Common myeloid progenitor, CD34-positive (primary cell): ENCODE measurements around the gene ATP11A.

Experiments
- CTCF ChIA-PET: fragments of 350-600 bp; sonication (Branson Sonifier 250); formaldehyde crosslinking; loops from one replicate; lab custom pipeline; 2021; ENCODE audit warnings: antibody characterized with exemption; lab: Charles Lee
- POLR2A ChIA-PET: fragments of 350-600 bp; sonication (Branson Sonifier 250); formaldehyde crosslinking; loops from one replicate; lab custom pipeline; 2021; ENCODE audit warnings: antibody characterized with exemption; lab: Charles Lee
- DNase-seq, 3 donors: peaks; one replicate each; pipeline versions ENCODE4 v3.0.0 to v3.0.0-alpha.2; 2013
- H3K27ac ChIP-seq, 2 experiments: 1 replicate in 1 of 2; 2 replicates in 1 of 2; pipeline ENCODE4 v1.7.0; 2013; ENCODE audit warnings: inconsistent platforms in 2 of 2, low read length in 2 of 2, mild to moderate bottlenecking in 2 of 2, low read depth in 1 of 2, moderate library complexity in 1 of 2; ENCODE audit not compliant: severe bottlenecking in 2 of 2, insufficient read depth in 1 of 2, poor library complexity in 1 of 2
- H3K27me3 ChIP-seq, 5 experiments: replicated peaks in 2 of 5; 1 replicate in 3 of 5; 2 replicates in 2 of 5; pipeline versions ENCODE4 v1.6.1 to v1.7.0; 2013; ENCODE audit warnings: low read length in 4 of 5, mild to moderate bottlenecking in 2 of 5, moderate library complexity in 2 of 5, inconsistent platforms in 1 of 5; ENCODE audit not compliant: insufficient read depth in 5 of 5, control insufficient read depth in 4 of 5
- H3K36me3 ChIP-seq, 4 experiments: 1 replicate in 2 of 4; 2 replicates in 2 of 4; pipeline versions ENCODE4 v1.6.1 to v1.7.0; 2013; ENCODE audit warnings: low read length in 3 of 4, control low read depth in 1 of 4, mild to moderate bottlenecking in 1 of 4; ENCODE audit not compliant: control insufficient read depth in 4 of 4, insufficient read depth in 4 of 4
- H3K4me1 ChIP-seq, 4 experiments: 1 replicate in 3 of 4; 2 replicates in 1 of 4; pipeline versions ENCODE4 v1.6.1 to v1.7.1; 2013; ENCODE audit warnings: low read length in 3 of 4, mild to moderate bottlenecking in 3 of 4, control low read depth in 1 of 4, inconsistent platforms in 1 of 4, moderate library complexity in 1 of 4; ENCODE audit not compliant: control insufficient read depth in 4 of 4, insufficient read depth in 4 of 4; ENCODE audit errors: control extremely low read depth in 1 of 4
- H3K4me3 ChIP-seq, 7 experiments: 1 replicate in 4 of 7; 2 replicates in 3 of 7; pipeline versions ENCODE4 v1.5.1 to v1.7.0; 2013; ENCODE audit warnings: mild to moderate bottlenecking in 7 of 7, low read length in 6 of 7, moderate library complexity in 6 of 7, inconsistent platforms in 2 of 7, low read depth in 2 of 7, control low read depth in 1 of 7; ENCODE audit not compliant: insufficient read depth in 4 of 7, control insufficient read depth in 1 of 7; ENCODE audit errors: extremely low read depth in 1 of 7
- H3K9me3 ChIP-seq, 5 experiments: 1 replicate in 4 of 5; 2 replicates in 1 of 5; pipeline versions ENCODE4 v1.6.1 to v1.7.1; 2013; ENCODE audit warnings: low read length in 4 of 5, mild to moderate bottlenecking in 2 of 5, inconsistent platforms in 1 of 5, low read depth in 1 of 5, moderate library complexity in 1 of 5; ENCODE audit not compliant: control insufficient read depth in 4 of 5, insufficient read depth in 2 of 5; ENCODE audit errors: control extremely low read depth in 1 of 5
- WGBS: methylation state at CpG from one replicate; pipeline ENCODE4 v1.1.5; 2013; ENCODE audit not compliant: insufficient coverage; 5-methylcytosine and 5-hydroxymethylcytosine counted together

ATP11A gene

DNA sequence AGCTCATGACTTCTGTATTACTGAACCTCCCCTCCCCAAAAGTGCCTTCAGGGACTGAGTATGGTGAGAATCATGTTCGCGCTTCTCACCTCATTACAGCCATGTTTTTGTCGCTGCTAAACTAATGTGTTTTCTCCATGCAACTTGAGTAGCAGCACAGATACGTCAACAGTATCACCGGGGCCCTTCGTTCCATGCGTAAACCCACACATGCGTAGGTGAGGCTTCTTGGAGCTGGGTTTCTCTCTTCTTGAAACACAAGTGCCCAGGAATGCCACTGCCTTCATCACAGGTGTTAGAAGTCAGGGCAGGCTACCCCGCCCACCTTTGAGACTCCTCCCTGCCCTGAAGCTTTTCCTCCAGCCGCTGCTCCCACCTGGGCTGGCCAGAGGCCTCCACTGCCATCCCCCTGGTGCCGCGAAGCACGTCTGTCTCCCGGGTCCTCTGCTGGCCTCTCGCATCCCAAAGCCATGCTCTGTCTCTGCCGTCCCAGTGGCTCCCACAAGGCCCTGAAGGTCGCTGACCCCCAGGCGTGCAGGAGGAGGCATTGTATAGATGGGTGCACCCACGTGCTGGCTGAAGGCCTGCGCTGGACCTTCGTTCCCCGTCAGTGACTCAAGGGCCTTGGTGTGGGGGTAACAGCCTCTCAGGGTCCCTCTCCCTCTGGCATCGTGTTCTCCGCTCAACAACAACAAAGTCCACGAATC lies 143.9 kb downstream of the ATP11A start:
- POLR2A ChIA-PET: no interaction called here
- H3K4me1 ChIP-seq: no peaks in the 10 kb centered on the region
- over 99% methylated on average over 21 of the region's 25 CpGs for WGBS
- H3K27ac ChIP-seq: no peak overlapping the region
- peaks cover 14 to 81% (median 26%) of the 10 kb centered on the region in 4 experiments for H3K36me3 ChIP-seq
- no peaks in the 10 kb centered on the region for H3K27me3 ChIP-seq
- peaks cover 0 to 2% (median 0%) of the 10 kb centered on the region in 5 experiments for H3K9me3 ChIP-seq
- CTCF ChIA-PET: no interaction called here
- no peak overlapping the region for H3K4me3 ChIP-seq
- no peak for DNase-seq

DNA sequence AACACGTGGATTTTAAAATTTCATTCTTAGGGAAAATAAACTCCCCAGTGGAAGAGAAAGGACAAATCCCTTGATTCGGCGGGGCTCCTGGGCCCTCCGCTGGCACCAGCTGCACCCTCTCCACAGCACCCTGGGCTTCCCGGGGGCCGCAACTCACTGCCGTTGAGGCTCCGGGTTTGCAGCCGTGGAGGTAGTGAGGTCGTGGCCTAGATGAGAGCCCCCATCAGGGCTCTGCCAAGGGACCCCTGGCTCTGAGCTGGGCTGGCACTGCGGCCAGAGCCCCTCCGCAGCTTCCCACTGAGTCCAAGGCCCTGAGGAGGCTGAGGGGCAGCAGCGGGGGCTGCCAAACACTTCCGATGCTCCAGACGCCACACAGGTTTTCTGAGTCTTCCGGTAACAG lies 145.5 kb downstream of the ATP11A start:
- ChIA-PET CTCF (no interaction called here), POLR2A (no interaction called here)
- Histone ChIP-seq H3K36me3 (peaks cover 14 to 82% (median 26%) of the 10 kb centered on the region in 4 experiments), H3K27ac (no peak overlapping the region), H3K27me3 (no peaks in the 10 kb centered on the region), H3K9me3 (peaks cover 0 to 2% (median 0%) of the 10 kb centered on the region in 5 experiments), H3K4me1 (no peaks in the 10 kb centered on the region), H3K4me3 (no peak overlapping the region)
- DNase-seq: no peak
- WGBS: 92% methylated on average over 16 of the region's 16 CpGs

DNA sequence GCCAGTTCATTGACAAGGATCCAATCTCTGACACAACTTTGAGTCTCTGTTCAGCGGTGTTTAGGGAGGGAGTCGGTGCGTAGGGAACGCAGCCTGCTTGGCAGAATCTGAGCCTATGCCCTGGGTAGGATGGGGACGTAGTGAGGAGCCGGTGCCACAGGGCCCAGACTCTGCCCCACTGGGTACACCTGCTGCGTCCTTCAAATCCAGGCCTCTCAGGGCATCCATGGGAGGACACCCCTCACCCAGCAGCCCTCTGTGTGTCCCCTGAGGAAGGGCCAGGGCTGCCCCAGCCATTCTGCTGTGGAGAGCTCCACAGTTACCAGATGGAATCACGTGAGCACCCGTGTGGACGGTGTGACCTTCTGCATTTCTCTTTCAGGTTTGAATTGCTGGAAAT lies 146.0 kb downstream of the ATP11A start:
- WGBS: 97% methylated on average over 9 of the region's 10 CpGs
- Histone ChIP-seq H3K27ac (no peak overlapping the region), H3K36me3 (peaks cover 14 to 80% (median 26%) of the 10 kb centered on the region in 4 experiments), H3K9me3 (peaks cover 0 to 2% (median 0%) of the 10 kb centered on the region in 5 experiments), H3K4me1 (no peaks in the 10 kb centered on the region), H3K27me3 (no peaks in the 10 kb centered on the region), H3K4me3 (no peak overlapping the region)
- no peak for DNase-seq
- ChIA-PET POLR2A (interaction anchor here (0.6 kb wide), 1 partner anchor 243 kb away, joined by 3 read pairs; no protein-coding TSS in a partner anchor), CTCF (no interaction called here)

DNA sequence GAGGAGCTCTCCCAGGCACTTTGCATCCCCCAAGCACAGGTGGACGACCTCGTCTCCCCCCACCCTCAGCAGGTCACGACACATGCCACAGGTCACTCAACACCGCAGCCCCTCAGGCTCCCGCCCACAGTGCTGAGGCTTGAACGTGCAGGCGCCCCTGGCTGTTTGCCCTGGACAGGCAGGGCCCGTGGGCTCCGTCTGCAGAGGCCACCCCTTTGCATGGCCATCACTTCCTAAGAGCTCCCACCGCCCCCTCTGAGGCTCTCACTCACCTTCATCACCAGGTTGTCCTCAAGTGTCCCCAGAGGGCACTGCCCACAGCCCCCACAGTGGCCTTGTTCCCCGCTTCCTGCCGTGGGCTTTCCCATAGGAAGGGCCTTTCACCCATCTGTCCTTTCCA lies 147.1 kb downstream of the ATP11A start:
- POLR2A ChIA-PET: no interaction called here
- peaks cover 0 to 2% (median 0%) of the 10 kb centered on the region in 5 experiments for H3K9me3 ChIP-seq
- H3K4me3 ChIP-seq: no peak overlapping the region
- 96% methylated on average over 12 of the region's 12 CpGs for WGBS
- no peaks in the 10 kb centered on the region for H3K27me3 ChIP-seq
- H3K36me3 ChIP-seq: peaks cover 10 to 69% (median 22%) of the 10 kb centered on the region in 4 experiments
- no peak for DNase-seq
- CTCF ChIA-PET: no interaction called here
- H3K4me1 ChIP-seq: no peaks in the 10 kb centered on the region
- H3K27ac ChIP-seq: no peak overlapping the region

DNA sequence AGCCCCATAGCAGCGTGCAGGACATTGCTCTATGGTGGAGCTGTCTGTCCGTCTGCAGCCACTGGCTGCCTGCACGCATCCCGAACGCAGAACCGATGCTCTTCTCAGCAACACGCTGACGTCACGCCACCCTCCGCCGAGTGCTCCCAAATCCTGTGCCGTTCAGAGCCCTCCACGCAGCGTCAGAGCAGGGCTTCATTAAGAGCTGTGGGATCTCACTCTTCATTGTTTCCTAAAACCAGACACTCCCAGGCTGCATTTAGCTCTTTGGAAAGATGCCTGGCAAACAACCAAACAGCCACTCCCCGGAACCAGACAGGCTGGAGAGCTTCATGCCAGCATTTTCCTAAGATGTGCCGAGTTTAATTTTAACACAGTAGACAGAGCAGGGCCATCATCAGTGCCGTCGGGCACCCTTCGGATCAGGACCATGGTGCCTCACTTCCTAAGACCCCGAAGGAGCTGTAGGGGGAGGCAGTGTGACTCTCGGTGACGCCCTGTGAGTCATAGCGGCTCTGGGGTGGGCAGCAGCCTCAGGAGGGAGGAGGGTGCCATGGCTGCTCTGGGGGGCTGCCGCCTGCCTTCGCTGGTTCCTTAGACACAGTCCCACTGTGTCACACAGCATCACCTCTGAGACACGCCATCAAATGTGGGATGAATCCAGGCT lies 147.7 kb downstream of the ATP11A start:
- ChIA-PET CTCF (interaction anchor here (0.5 kb wide), 1 partner anchor 336 kb away, joined by 3 read pairs; no protein-coding TSS in a partner anchor), POLR2A (no interaction called here)
- no peak overlapping the region for H3K4me3 ChIP-seq
- no peaks in the 10 kb centered on the region for H3K4me1 ChIP-seq
- no peaks in the 10 kb centered on the region for H3K27me3 ChIP-seq
- DNase-seq: no peak
- H3K27ac ChIP-seq: no peak overlapping the region
- WGBS: 96% methylated on average over 20 of the region's 26 CpGs
- H3K36me3 ChIP-seq: peaks cover 6 to 65% (median 16%) of the 10 kb centered on the region in 4 experiments
- H3K9me3 ChIP-seq: peaks cover 0 to 2% (median 0%) of the 10 kb centered on the region in 5 experiments

DNA sequence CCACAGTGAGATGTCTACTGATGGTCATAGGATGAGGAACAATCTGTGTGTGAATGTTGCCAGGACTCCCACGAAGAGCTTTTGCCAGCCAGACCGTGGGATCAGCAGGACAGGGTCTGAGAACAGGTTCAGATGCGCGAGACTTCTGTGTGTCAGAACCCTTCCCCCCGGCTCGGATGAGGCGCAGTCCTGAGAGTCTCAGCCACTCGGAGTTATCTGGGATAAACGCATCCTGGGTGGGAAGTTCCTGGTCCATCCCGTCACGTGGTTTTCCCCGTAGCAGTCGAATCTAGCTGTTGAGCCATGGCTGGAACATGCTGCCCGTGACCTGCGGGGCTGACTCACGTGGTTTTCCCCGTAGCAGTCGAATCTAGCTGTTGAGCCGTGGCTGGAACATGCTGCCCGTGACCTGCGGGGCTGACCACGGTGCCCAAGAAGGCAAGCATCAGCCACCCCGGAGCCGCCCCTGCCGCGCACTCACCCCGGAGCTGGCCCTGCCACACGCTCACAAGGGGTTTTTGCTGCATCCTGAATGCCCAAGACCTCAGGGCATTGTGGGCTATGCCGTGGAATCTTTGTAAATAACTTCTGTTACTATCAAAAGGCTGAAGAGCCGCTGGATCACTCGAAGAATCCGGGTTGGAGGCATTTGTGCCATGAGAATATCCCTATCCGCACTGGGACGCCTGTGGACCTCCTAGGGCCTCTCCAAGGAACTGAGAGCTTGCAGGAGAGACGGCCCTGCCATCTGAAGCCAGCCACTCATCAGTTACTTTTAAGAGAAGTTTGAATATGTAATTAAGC lies 148.4 kb downstream of the ATP11A start:
- ChIA-PET POLR2A (no interaction called here), CTCF (no interaction called here)
- Histone ChIP-seq H3K4me1 (no peaks in the 10 kb centered on the region), H3K27me3 (no peaks in the 10 kb centered on the region), H3K9me3 (no peaks in the 10 kb centered on the region), H3K4me3 (no peak overlapping the region), H3K36me3 (peaks cover 6 to 65% (median 14%) of the 10 kb centered on the region in 4 experiments), H3K27ac (no peak overlapping the region)
- 96% methylated on average over 31 of the region's 35 CpGs for WGBS
- no peak for DNase-seq
